Femur (tissue), 1 donor: ENCODE measurements around the gene CFHR2.

Source experiments
- DNase-seq: peaks from one replicate; pipeline ENCODE4 v3.0.0-alpha.2; 2017

Gene CFHR2

DNA sequence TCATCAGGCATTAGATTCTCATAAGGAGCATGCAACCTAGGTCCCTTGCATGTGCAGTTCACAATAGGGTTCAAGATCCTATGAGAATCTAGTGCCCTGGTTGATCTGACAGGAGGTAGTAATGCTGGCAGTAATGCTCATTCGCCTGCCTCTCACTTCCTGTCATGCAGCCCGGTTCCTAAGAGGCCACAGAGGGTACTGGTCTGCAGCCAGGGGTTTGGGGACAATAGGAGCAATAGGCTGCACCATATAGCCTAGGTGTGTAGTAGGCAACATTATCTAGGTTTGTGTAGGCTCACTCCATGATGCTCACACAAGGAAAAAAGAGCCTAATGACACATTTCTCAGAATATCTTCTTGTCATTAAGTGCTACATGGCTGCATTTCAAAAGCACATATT is 59.6 kb downstream of the CFHR2 start:
- no peak for DNase-seq

DNA sequence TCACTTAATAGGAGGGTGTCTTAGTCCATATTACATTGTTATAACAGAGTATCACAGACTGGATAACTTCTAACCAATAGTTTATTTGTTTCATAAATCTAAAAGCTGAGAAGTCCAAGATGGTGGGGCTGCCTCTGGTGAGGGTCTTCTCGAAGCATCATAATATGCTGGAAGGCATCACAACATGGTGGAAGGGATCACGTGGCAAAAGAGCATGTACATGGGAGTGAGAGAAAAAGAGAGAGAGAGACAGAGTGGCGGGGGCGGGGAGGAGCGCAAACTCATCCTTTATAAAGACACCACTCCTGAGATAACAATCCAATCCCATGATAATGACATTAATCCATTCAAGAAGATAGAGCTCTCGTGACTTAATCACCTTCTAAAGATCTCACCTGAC is 65.3 kb downstream of the CFHR2 start:
- DNase-seq: no peak
